ENCODE measurements around the gene ADGRB3.

GRCh38 chr6:69338431-69339162, 703.5 kb downstream of the ADGRB3 start:
- TF ChIP-seq EZH2 (IDR thresholded peaks at IDR 0.05) (no peak), POLR2AphosphoS5 (IDR thresholded peaks at IDR 0.05; ENCODE audit: borderline replicate concordance, low read depth, low read length) (no peak)

All from SK-N-MC (cell line).